Kidney capillary endothelial cell (primary cell): ENCODE results near the gene TMEM215.
"Not testable (repeated sequence)": the region's sequence is repeated elsewhere in the genome, so short reads cannot be mapped to it uniquely, and the experiment has no call there.

Source experiments
- DNase-seq: peaks from one replicate; pipeline ENCODE4 v3.0.0-alpha.2; 2018; ENCODE audit warnings: low spot score

Gene TMEM215, protein sequence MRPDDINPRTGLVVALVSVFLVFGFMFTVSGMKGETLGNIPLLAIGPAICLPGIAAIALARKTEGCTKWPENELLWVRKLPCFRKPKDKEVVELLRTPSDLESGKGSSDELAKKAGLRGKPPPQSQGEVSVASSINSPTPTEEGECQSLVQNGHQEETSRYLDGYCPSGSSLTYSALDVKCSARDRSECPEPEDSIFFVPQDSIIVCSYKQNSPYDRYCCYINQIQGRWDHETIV

GRCh38 chr9:32783168-32783891 lies at the start of gene TMEM215:
TSS of gene TMEM215 (plus strand) at chr9:32783540. CDS start at chr9:32784184, 644 bp downstream.
- no peak for DNase-seq

- DNase-seq, result no peak
Observed at GRCh38 chr9:32735476-32735875, 47.9 kb upstream of the TMEM215 start.

DNA sequence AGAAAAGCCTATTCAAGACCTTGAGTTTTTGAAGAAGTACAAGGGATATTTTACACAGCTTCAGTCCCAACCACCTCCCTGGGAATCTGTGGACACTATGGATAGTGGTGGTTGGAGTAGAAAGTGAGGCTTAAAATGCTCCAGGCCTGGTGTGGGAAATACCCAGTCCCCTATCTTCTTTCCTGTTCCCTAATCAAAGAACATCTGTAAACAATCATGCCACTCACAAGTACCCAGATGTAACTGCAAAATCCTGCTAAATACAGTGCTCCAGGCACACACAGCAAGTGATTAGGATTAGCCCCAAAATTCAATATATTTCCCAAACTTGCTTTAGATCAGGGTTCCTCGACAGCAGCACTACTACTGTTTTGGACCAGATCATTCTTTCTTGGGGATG lies 46.0 kb upstream of the TMEM215 start:
- no peak for DNase-seq

DNA sequence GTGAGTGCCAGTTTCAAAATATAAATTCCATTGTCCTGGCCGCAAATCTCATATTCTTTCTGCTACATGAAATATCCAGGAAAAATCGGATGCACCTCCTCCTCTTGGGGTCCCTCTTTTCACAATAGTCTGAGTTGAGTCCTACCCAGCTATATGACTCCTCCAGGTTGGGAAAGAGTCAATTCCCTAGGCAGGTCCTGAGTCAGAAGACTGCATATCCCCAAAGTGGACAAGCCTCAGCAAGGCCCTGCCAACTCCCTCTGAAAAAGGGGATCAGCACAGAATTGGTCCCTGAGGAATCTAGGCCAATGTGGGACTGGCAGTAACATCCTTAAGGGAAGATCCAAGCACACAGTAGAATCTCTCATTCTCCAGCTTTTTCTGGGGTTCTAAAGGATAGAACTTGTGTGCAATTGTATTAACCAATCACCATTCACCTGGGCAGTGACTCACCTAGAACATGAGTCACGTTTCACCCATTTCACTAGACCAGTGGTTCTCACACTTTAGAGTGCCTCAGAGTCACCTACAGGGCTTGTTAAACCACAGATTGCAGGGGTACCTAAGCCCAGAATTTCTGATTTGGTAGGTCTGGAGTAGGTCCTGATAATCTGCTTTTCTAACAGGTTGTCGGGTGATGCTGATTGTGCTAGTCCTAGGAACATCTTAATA lies 44.7 kb upstream of the TMEM215 start:
- DNase-seq, result no peak

GRCh38 chr9:32741706-32742105 lies 41.6 kb upstream of the TMEM215 start:
- DNase-seq, result no peak

- DNase-seq, result no peak
Observed at GRCh38 chr9:32742296-32742695, 41.0 kb upstream of the TMEM215 start.

DNA sequence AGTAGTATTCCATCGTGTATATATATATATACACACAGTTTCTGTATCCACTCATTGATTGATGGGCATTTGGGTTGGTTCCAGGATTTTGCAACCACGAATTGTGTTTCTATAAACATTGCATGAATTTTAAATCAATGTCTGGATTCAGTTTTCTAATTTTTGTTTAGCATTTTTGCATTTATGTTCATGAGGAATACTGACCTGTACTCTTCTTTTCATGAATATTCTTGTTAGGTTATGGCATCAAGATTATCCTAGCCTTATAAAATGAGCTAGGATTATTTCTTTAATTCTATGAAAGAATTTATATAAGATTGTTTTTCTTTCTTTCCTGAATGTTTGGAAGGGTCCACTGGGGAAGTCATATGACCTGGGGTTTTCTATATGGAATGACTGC lies 35.3 kb upstream of the TMEM215 start:
- DNase-seq, result no peak

GRCh38 chr9:32755730-32756129 lies 27.6 kb upstream of the TMEM215 start:
- DNase-seq, result no peak

DNA sequence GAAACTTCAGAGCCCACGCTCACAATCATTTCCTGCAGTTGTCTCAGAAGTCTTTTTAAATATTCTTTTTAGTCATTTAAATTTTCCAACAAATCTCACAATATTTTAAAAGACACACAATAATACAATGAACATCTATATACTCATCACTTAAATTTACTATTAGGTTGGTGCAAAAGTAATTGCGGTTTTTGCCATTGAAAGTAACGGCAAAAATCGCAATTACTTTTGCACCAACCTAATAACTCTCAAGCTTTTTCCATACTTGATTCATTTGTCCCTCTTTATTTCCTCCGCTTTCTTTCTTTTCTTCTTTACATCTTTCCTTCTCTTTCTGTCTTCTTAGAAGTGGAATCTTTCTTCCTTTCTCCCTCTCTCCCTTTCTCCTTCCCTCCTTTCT lies 19.2 kb upstream of the TMEM215 start:
- no peak for DNase-seq

- no peak for DNase-seq
Observed at GRCh38 chr9:32775283-32775682, 8.1 kb upstream of the TMEM215 start.

DNA sequence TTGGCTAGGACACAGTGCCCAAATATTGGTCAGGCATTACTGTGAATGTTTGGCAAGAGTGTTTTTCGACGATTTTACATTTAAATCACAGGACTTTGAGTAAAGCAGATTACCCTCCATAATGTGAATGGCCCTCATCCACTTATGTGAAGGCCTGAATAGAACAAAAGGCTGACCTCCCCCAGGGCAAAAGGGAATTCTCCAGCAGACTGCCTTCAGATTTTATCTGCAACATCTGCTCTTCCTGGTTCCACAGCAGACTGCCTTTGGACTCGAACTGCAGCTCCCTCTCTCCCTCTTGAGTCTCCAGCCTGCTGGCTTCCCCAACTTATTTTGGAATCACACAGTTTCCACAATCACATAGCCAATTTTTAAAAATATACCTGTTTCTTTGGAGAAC lies 7.1 kb upstream of the TMEM215 start:
- DNase-seq, result no peak

DNA sequence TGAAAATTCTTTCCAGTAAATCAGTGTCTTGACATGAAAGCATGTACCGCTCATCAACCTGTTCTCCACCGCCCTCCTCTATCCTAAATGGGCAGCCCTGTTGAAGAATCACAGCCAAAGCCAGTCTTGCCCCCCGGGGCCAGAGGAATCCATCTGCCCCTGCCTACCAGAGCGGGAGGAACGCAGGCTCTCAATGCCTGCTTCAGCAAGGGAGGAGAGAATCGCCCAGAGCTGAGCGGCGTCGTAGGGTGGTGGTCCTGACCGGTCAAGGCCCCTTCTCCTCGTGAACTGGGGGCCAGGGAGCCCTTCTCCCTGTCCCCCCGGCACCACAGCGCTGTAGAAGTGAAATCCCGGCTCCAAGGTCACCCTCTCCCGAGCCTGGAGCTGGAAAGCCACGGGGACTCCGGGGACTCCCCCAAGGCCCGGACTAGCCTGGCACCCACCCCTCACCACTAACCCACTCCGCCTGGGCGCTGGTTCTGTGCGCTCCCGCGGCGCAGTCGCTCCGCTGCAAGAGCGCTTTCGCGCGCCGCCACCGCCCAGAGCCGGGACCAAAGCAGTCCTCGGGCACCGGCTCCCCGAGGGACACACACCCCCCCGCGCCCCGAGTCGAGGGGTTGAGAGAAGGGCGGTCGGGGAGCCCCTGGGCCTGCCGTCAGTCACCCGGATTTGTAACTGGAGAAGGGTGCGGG lies 718 bp upstream of the TMEM215 start:
- DNase-seq, result no peak

DNA sequence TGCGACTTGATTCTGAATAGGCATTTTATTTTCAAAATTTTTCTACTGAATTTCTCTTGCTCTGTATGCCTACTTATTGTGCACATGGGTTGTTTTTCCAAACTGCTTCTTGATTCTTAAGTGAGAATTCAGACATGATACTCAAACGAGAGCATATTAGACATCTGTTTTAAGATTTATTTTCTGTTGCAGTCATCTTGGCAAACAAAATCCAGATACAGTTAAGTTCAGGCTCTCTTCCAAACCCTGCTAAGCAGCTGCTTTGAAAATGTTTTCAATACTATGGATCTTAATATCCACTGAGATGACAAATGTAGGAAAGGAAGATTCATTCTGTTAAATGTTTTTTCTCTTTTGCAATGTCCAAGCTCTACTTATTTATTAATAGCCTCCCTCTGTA lies 4.5 kb downstream of the TMEM215 start:
- no peak for DNase-seq

GRCh38 chr9:32796015-32796414 lies 12.7 kb downstream of the TMEM215 start:
- not testable (repeated sequence) for DNase-seq

DNA sequence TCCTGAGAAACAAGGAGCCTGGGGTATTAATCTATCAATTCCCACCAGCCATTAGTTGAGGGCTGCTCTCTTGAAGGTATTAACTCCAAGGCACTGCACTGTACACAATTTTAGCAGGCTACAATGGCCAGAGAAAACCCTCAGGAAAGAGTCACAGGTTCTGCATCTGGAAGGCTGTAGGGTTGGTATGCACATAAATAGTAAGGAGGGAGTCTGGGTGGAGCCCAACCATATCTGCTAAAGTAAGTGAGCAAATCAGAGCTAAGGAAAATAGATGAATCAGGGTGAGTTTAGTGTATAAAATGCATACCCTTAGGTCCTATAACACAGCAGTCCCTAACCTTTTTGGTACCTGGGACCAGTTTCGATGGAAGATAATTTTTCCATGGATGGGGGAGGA lies 18.2 kb downstream of the TMEM215 start:
- DNase-seq, result no peak

GRCh38 chr9:32807217-32807616 lies 23.9 kb downstream of the TMEM215 start:
- DNase-seq, result no peak

DNA sequence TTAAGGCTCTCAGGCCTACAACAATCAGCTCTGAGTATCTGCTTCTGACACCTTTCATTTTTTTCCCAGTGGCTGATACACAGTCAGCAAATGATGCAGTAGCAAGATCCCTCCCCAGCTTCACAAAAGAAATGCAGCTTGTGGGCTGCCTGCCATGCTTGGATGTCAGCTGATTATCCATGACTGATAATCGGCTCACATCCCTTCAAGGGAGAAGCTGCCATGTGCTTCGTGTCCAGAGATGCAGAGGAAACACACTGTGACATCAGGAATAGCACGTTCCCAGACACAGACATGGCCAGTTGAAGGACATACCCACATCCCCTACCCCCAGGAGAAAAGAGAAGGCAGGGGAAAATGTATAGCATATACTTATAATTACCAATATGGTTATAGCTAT lies 27.9 kb downstream of the TMEM215 start:
- DNase-seq, result no peak

DNA sequence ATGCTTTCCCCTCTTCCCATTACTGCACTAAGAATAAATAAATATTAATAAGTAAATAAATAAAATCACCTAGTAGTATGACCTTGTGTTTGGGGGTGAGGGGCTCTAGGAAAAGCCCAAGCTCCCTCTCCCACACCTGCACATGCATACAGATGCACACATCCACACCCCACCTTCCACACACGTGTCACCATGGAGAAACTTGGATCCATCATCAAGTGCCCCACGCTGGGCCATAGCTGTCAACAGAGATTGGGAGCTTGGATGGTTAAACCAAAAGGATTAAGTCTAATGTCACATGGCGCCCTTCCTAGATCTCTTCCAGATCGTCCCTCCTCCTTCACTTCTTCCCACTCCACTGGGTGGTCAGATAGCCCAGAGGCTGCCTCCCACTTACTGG lies 37.0 kb downstream of the TMEM215 start:
- DNase-seq, result no peak

GRCh38 chr9:32823101-32823500 lies 39.8 kb downstream of the TMEM215 start:
- DNase-seq, result no peak

DNA sequence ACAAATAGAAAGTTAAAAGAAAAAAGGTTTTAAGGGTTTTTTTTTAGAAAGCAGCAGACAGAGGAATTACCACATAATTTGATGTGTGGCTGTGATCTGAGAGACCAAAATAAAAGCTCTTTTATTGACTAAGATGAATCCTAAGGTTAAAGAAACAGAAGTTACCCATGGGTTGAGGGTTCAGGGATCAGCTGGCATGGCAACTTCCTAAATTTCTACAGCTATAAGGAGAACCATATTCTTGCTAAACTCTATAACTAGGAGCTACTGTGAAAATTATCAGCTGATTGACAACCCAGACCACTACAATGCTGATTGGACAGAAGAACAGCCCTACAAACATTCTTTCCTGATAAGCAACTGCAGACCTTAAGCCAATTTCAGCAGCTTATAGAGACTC lies 40.2 kb downstream of the TMEM215 start:
- DNase-seq, result no peak

GRCh38 chr9:32825203-32825602 lies 41.9 kb downstream of the TMEM215 start:
- no peak for DNase-seq

- no peak for DNase-seq
Observed at GRCh38 chr9:32828861-32829260, 45.5 kb downstream of the TMEM215 start.

DNA sequence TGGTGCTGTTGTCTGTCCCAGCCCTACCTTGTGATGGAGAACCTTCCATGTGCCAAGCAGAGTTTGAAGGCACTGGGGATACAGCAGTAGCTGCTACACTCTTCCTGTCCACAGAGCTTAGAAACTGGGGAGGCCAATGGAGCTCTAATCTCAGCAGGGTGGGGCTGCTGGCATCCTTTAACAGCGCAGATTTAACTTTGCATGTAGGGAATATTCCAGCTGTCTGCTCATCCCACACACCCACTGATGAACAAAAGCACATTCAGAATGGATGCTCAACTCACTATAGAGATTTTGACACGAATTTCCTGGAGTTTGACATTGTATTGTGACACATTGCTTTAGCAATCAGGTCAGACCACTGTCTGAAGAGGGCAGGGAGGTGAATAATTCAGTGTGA lies 49.0 kb downstream of the TMEM215 start:
- DNase-seq, result no peak
